Neuronal stem cell (in vitro differentiated cells): ENCODE data around the gene TRMT44.

ENCODE experiments used
- DNase-seq: peaks from one replicate; pipeline ENCODE4 v3.0.0-alpha.2; 2013; ENCODE audit warnings: low spot score
- H2AFZ ChIP-seq: one replicate; pipeline ENCODE4 v1.6.1; 2013; ENCODE audit warnings: mild to moderate bottlenecking, low read length, inconsistent platforms
- H2AK5ac ChIP-seq: 2 replicates; pipeline ENCODE4 v1.6.1; 2013; ENCODE audit warnings: low read depth, mild to moderate bottlenecking, inconsistent platforms, low read length, moderate library complexity, mixed read lengths
- H2BK120ac ChIP-seq: 2 replicates; pipeline ENCODE4 v1.6.1; 2013; ENCODE audit warnings: low read depth, mild to moderate bottlenecking, inconsistent platforms, low read length, moderate library complexity, mixed read lengths
- H2BK12ac ChIP-seq: one replicate; pipeline ENCODE4 v1.6.1; 2013; ENCODE audit warnings: low read length, inconsistent platforms
- H2BK15ac ChIP-seq: 2 replicates; pipeline ENCODE4 v1.6.1; 2013; ENCODE audit warnings: mild to moderate bottlenecking, low read length, inconsistent platforms, mixed read lengths
- H2BK5ac ChIP-seq: one replicate; pipeline ENCODE4 v1.6.1; 2013; ENCODE audit warnings: inconsistent platforms, mild to moderate bottlenecking, low read length, moderate library complexity
- H3K14ac ChIP-seq: one replicate; pipeline ENCODE4 v1.6.1; 2013; ENCODE audit warnings: low read length, inconsistent platforms
- H3K18ac ChIP-seq: 2 replicates; pipeline ENCODE4 v1.6.1; 2013; ENCODE audit warnings: low read length, inconsistent platforms
- H3K23ac ChIP-seq: 2 replicates; pipeline ENCODE4 v1.6.1; 2013; ENCODE audit warnings: low read depth, mild to moderate bottlenecking, mixed read lengths, low read length, inconsistent platforms; ENCODE audit not compliant: poor library complexity
- H3K27ac ChIP-seq: replicated peaks from 3 replicates; pipeline ENCODE4 v1.5.1; 2013; ENCODE audit warnings: low read length, inconsistent platforms
- H3K27me3 ChIP-seq, 3 experiments: 2 replicates each; pipeline ENCODE4 v1.6.1; 2013; ENCODE audit warnings: low read length in 3 of 3, mild to moderate bottlenecking in 2 of 3, inconsistent platforms in 1 of 3, low read depth in 1 of 3, mixed read lengths in 1 of 3, moderate library complexity in 1 of 3; ENCODE audit not compliant: control insufficient read depth in 3 of 3, insufficient read depth in 3 of 3
- H3K36me3 ChIP-seq, 2 donors: replicated peaks in 1 of 2; 2 replicates each; pipeline ENCODE4 v1.6.1; 2013; ENCODE audit warnings: low read length in 2 of 2; ENCODE audit not compliant: control insufficient read depth in 2 of 2, insufficient read depth in 2 of 2
- H3K4ac ChIP-seq: 2 replicates; pipeline ENCODE4 v1.6.1; 2013; ENCODE audit warnings: inconsistent platforms, mild to moderate bottlenecking, low read length, moderate library complexity
- H3K4me1 ChIP-seq, 2 donors: 1 replicate in 1 of 2; 2 replicates in 1 of 2; pipeline ENCODE4 v1.6.1; 2013; ENCODE audit warnings: low read length in 2 of 2, low read depth in 1 of 2; ENCODE audit not compliant: control insufficient read depth in 2 of 2, insufficient read depth in 1 of 2
- H3K4me2 ChIP-seq: one replicate; pipeline ENCODE4 v1.6.1; 2013; ENCODE audit warnings: mild to moderate bottlenecking, low read length, inconsistent platforms; ENCODE audit not compliant: insufficient read depth, poor library complexity, severe bottlenecking
- H3K4me3 ChIP-seq, 2 donors: 2 replicates each; pipeline ENCODE4 v1.5.1; 2013; ENCODE audit warnings: low read length in 2 of 2, mild to moderate bottlenecking in 2 of 2, inconsistent platforms in 1 of 2, moderate library complexity in 1 of 2
- H3K79me1 ChIP-seq: one replicate; pipeline ENCODE4 v1.6.1; 2013; ENCODE audit warnings: low read depth, mild to moderate bottlenecking, inconsistent platforms, low read length, moderate library complexity
- H3K9ac ChIP-seq: one replicate; pipeline ENCODE4 v1.6.1; 2013; ENCODE audit warnings: mild to moderate bottlenecking, low read depth, low read length, inconsistent platforms; ENCODE audit not compliant: poor library complexity
- H3K9me3 ChIP-seq, 2 donors: replicated peaks in 1 of 2; 2 replicates each; pipeline versions ENCODE3 to v1.6.1; 2013; ENCODE audit warnings: low read length in 2 of 2, mild to moderate bottlenecking in 2 of 2, inconsistent platforms in 1 of 2, low read depth in 1 of 2, mixed read lengths in 1 of 2, moderate library complexity in 1 of 2; ENCODE audit not compliant: control insufficient read depth in 2 of 2, insufficient read depth in 1 of 2
- H4K8ac ChIP-seq: one replicate; pipeline ENCODE4 v1.6.1; 2013; ENCODE audit warnings: low read depth, mild to moderate bottlenecking, inconsistent platforms, low read length, moderate library complexity
- H4K91ac ChIP-seq: one replicate; pipeline ENCODE4 v1.6.1; 2013; ENCODE audit warnings: low read length, low read depth, mild to moderate bottlenecking, inconsistent platforms; ENCODE audit not compliant: poor library complexity
- whole genome bisulfite sequencing, 2 donors: extraction: QIAGEN DNeasy Blood & Tissue Kit; methylation state at CpG; one replicate each; pipeline ENCODE4 v1.1.7; 2013; ENCODE audit warnings: missing lambda C conversion rate in 2 of 2, mixed read lengths in 1 of 2; ENCODE audit not compliant: insufficient read length in 2 of 2, insufficient replicate concordance in 1 of 2; ENCODE audit errors: extremely low coverage in 2 of 2; 5-methylcytosine and 5-hydroxymethylcytosine counted together

TRMT44 gene

DNA sequence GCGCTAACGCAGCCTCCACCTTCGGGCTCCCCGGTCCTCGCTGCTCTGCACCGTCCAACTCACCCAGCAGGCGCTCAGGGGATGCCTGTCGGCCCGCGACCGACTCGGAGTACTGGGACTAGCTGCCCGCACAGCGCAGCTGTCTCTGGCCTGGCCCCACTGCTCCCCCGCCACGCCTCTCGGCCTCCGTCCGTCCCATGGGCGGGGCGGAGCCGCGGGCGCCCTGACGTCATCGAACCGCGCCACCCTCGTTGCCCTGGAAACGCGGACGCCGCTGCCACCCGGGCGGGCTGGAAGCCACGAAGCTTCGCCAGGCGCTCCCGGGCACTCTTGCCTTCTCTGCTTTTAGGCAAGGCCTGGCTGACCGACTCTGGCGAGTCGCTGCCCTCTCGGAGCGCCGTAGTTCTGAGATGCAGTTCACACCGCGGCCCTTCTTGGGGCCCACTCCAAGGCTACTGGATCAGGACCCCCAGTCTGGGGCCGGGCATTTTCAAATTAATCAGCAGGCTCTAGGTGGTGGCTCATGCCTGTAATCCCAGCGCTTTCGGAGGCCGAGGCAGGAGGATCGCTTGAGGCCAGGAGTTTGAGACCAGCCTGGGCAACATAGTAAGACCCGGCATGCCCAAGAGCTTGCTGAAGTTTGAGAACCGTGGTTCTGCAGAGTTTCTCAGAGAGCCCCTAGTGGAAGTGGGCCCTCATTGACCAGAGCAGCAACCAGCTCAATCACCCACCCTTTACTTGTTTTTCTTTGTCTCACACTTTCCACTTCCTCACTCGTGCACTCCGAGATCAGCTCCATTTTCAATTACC, 12.1 kb upstream of the TRMT44 start:
- DNase-seq, result peak; percentile 91
- Histone ChIP-seq H2AFZ (peak overlapping the region; percentile 96), H3K27me3 (no peaks in the 10 kb centered on the region), H2BK12ac (no peak overlapping the region), H2BK15ac (no peak overlapping the region), H2AK5ac (no peak overlapping the region), H3K4me3 (peak overlapping the region; percentile 83 to 95), H3K36me3 (no peaks in the 10 kb centered on the region), H3K18ac (peak overlapping the region; percentile 60), H4K8ac (no peak overlapping the region), H3K27ac (no peak overlapping the region), H3K9me3 (no peaks in the 10 kb centered on the region), H4K91ac (no peak overlapping the region), H3K79me1 (no peaks in the 10 kb centered on the region), H3K4me1 (peaks cover 2 to 5% of the 10 kb centered on the region in 2 donors), H3K9ac (peak overlapping the region; percentile 91), H3K14ac (no peak overlapping the region), H2BK5ac (no peak overlapping the region), H3K4me2 (peak overlapping the region; percentile 97), H3K23ac (peak overlapping the region; percentile 100), H2BK120ac (no peak overlapping the region), H3K4ac (no peak overlapping the region)
- WGBS, 2 donors, result no CpG with 5 or more reads among the region's 56 CpGs

GRCh38 chr4:8431553-8431952, 9.0 kb upstream of the TRMT44 start:
- no CpG with 5 or more reads among the region's 5 CpGs for WGBS, 2 donors
- no peak overlapping the region for H2BK120ac ChIP-seq
- no peak overlapping the region for H3K4me2 ChIP-seq
- no peaks in the 10 kb centered on the region for H3K9me3 ChIP-seq
- no peak overlapping the region for H3K9ac ChIP-seq
- H3K4me1 ChIP-seq, result peaks cover 2 to 6% of the 10 kb centered on the region in 2 donors
- no peak overlapping the region for H3K23ac ChIP-seq
- H3K14ac ChIP-seq, result no peak overlapping the region
- H2AFZ ChIP-seq, result no peak overlapping the region
- H2BK12ac ChIP-seq, result no peak overlapping the region
- H2AK5ac ChIP-seq, result no peak overlapping the region
- H2BK15ac ChIP-seq, result no peak overlapping the region
- H3K27me3 ChIP-seq, result no peaks in the 10 kb centered on the region
- no peaks in the 10 kb centered on the region for H3K36me3 ChIP-seq
- no peak overlapping the region for H3K4me3 ChIP-seq
- H4K91ac ChIP-seq, result no peak overlapping the region
- H3K79me1 ChIP-seq, result no peaks in the 10 kb centered on the region
- H4K8ac ChIP-seq, result no peak overlapping the region
- no peak overlapping the region for H2BK5ac ChIP-seq
- no peak overlapping the region for H3K27ac ChIP-seq
- DNase-seq, result no peak
- no peak overlapping the region for H3K4ac ChIP-seq
- no peak overlapping the region for H3K18ac ChIP-seq

DNA sequence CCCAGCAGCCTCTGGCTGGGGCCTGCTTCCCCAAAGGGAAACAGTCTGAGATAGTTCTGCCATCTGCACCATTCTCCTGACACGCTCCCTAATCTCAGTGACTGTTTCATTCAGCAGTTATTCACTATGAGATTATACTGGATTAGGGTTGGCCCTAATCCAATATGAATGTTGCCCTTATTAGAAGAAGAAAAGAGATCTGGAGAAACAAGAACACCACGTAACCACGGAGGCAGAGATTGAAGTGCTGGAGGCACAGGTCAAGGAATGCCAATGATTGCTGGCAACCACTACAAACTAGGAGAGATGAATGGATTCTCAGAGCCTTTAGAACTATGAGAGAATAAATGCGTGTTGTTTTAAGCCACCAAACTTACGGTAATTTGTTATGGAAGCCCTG, 7.4 kb upstream of the TRMT44 start:
- Histone ChIP-seq H3K4ac (no peak overlapping the region), H3K4me3 (no peak overlapping the region), H3K18ac (no peak overlapping the region), H3K9me3 (no peaks in the 10 kb centered on the region), H3K79me1 (no peaks in the 10 kb centered on the region), H4K8ac (no peak overlapping the region), H3K27me3 (no peaks in the 10 kb centered on the region), H3K4me2 (no peak overlapping the region), H3K9ac (no peak overlapping the region), H2BK5ac (no peak overlapping the region), H2BK15ac (no peak overlapping the region), H3K23ac (no peak overlapping the region), H3K36me3 (no peaks in the 10 kb centered on the region), H3K14ac (no peak overlapping the region), H3K4me1 (peaks cover 2 to 4% of the 10 kb centered on the region in 2 donors), H2AK5ac (no peak overlapping the region), H2BK12ac (no peak overlapping the region), H3K27ac (no peak overlapping the region), H2AFZ (no peak overlapping the region), H2BK120ac (no peak overlapping the region), H4K91ac (no peak overlapping the region)
- WGBS, 2 donors, result no CpG with 5 or more reads among the region's 5 CpGs
- DNase-seq, result no peak

GRCh38 chr4:8434251-8435073, 6.1 kb upstream of the TRMT44 start:
- no peaks in the 10 kb centered on the region for H3K79me1 ChIP-seq

More at GRCh38 chr4:8434251-8435073, 6.1 kb upstream of the TRMT44 start:
- no peaks in the 10 kb centered on the region for H3K36me3 ChIP-seq
- H3K27ac ChIP-seq, result no peak overlapping the region
- no peak overlapping the region for H3K4ac ChIP-seq
- no CpG with 5 or more reads among the region's 21 CpGs for WGBS, 2 donors
- H2BK12ac ChIP-seq, result no peak overlapping the region
- H2AK5ac ChIP-seq, result no peak overlapping the region
- H3K18ac ChIP-seq, result no peak overlapping the region
- H2AFZ ChIP-seq, result no peak overlapping the region
- no peak overlapping the region for H2BK5ac ChIP-seq
- H2BK120ac ChIP-seq, result no peak overlapping the region
- no peak overlapping the region for H4K8ac ChIP-seq
- peaks cover 2 to 3% of the 10 kb centered on the region in 2 donors for H3K4me1 ChIP-seq
- H3K9ac ChIP-seq, result no peak overlapping the region
- peaks cover 0 to 3% of the 10 kb centered on the region in 2 donors for H3K9me3 ChIP-seq
- no peak overlapping the region for H3K4me3 ChIP-seq
- no peak overlapping the region for H3K14ac ChIP-seq
- no peak overlapping the region for H2BK15ac ChIP-seq
- H3K27me3 ChIP-seq, result no peaks in the 10 kb centered on the region
- no peak overlapping the region for H3K23ac ChIP-seq
- H4K91ac ChIP-seq, result no peak overlapping the region
- DNase-seq, result no peak
- no peak overlapping the region for H3K4me2 ChIP-seq
